LNCaP clone FGC (cell line): ENCODE measurements around the gene NANOS1.

Experiments
- DNase-seq: peaks from one replicate; pipeline ENCODE4 v3.0.0-alpha.2; 2011; ENCODE audit warnings: low read depth
- H3K4me3 ChIP-seq: 2 replicates; pipeline ENCODE4 v1.5.1; 2011; ENCODE audit warnings: mild to moderate bottlenecking, low read depth, low read length, control low read depth
- CTCF ChIP-seq: IDR thresholded peaks from 2 replicates; pipeline ENCODE4 v1.5.1; 2012; ENCODE audit warnings: mild to moderate bottlenecking; ENCODE audit not compliant: control insufficient read depth, insufficient read depth; ENCODE audit errors: extremely low read depth

The NANOS1 gene

GRCh38 chr10:119029613-119030420 is at the start of gene NANOS1:
Gene NANOS1 (plus strand): TSS chr10:119029714. CDS start chr10:119029802, 88 bp downstream.
- no peak for DNase-seq
- TF ChIP-seq CTCF: no peak
- H3K4me3 ChIP-seq: peak within 1 kb of the TSS; percentile 33

- no peak overlapping the region for H3K4me3 ChIP-seq
- TF ChIP-seq CTCF: no peak
- no peak for DNase-seq
Observed at GRCh38 chr10:118980135-118980865, 49.2 kb upstream of the NANOS1 start.

GRCh38 chr10:118980870-118981269 is 48.6 kb upstream of the NANOS1 start:
- H3K4me3 ChIP-seq: no peak overlapping the region
- no peak for TF ChIP-seq CTCF
- no peak for DNase-seq

GRCh38 chr10:118981946-118982345 is 47.6 kb upstream of the NANOS1 start:
- no peak for DNase-seq
- no peak for TF ChIP-seq CTCF
- H3K4me3 ChIP-seq: no peak overlapping the region

GRCh38 chr10:118982366-118982765 is 47.1 kb upstream of the NANOS1 start:
- DNase-seq: no peak
- no peak overlapping the region for H3K4me3 ChIP-seq
- TF ChIP-seq CTCF: no peak

- H3K4me3 ChIP-seq: no peak overlapping the region
- DNase-seq: no peak
- TF ChIP-seq CTCF: no peak
Observed at GRCh38 chr10:118983263-118983662, 46.3 kb upstream of the NANOS1 start.
